GM19351 (cell line): ENCODE results near the gene PHF19.

Experiments
- ATAC-seq: cut with Tn5 transposase; IDR thresholded peaks from one replicate; pipeline ENCODE4 v1.9.1; 2021; ENCODE audit warnings: mild to moderate bottlenecking, moderate library complexity; ENCODE audit not compliant: unreplicated experiment

PHF19 gene

GRCh38 chr9:120818595-120818994 lies 58.4 kb downstream of the PHF19 start:
- no peak for ATAC-seq

- no peak for ATAC-seq
These were observed 61.9 kb downstream of the PHF19 start for GRCh38 chr9:120815075-120815474.

GRCh38 chr9:120808931-120809330 lies 68.1 kb downstream of the PHF19 start:
- no peak for ATAC-seq

GRCh38 chr9:120807607-120808379 lies 69.2 kb downstream of the PHF19 start:
- ATAC-seq: no peak
